Posterior vena cava (tissue), 2 donors: Measurements from ENCODE around the gene NSMCE1. TPM values are rescaled to one million over a fixed set of nuclear protein-coding genes. Genes with fewer than 3 reads are reported as not detected.
"Not testable (repeated sequence)": the region's sequence is repeated elsewhere in the genome, so short reads cannot be mapped to it uniquely, and the experiment has no call there.

ENCODE experiments used
- DNase-seq: peaks from one replicate; pipeline ENCODE4 v3.0.0-alpha.2; 2020; ENCODE audit warnings: low spot score
- intact Hi-C, 2 donors: fragments of 100-400 bp; cut with DNase I; formaldehyde crosslinking; loops; one replicate each; pipeline versions ENCODE4 v1.14.1 to v1.14.2; 2022 to 2023
- total RNA-seq, 2 donors: library from RNA; stranded (reverse); fragmentation: NEBNext Ultra II Directional; extraction: Animal tissue kit (Norgen Biotek cat#: 25700); gene quantifications; one replicate each; pipeline ENCODE4 v1.2.1, GENCODE V29; 2021
- donor health status: DM: yes; HTN: yes; CAD: no.
- donor health status: DM: yes; HTN: yes; CAD: no.

NSMCE1 gene
- total RNA-seq, 2 donors from 2014 or later = 45.3 to 52.0 TPM

GRCh38 chr16:27304881-27305745 lies 36.5 kb upstream of the NSMCE1 start:
- DNase-seq = no peak
- intact Hi-C loops = loop anchor here in 1 of 2 donors (10.0 kb wide), 1 partner anchor 390 kb away; no protein-coding TSS in a partner anchor

- intact Hi-C loops = loop anchor here in 1 of 2 donors (10.0 kb wide), 1 partner anchor 389 kb away; no protein-coding TSS in a partner anchor
- no peak for DNase-seq
These were observed 35.5 kb upstream of the NSMCE1 start for GRCh38 chr16:27304102-27304501.

GRCh38 chr16:27303256-27304100 lies 34.9 kb upstream of the NSMCE1 start:
- no peak for DNase-seq
- intact Hi-C loops = loop anchor here in 1 of 2 donors (1.0 to 10.0 kb wide), 2 partner anchors 32 to 389 kb away; no protein-coding TSS in a partner anchor

- DNase-seq = no peak
- intact Hi-C loops = loop anchor here in 1 of 2 donors (10.0 kb wide), 1 partner anchor 387 kb away; no protein-coding TSS in a partner anchor
These were observed 33.6 kb upstream of the NSMCE1 start for GRCh38 chr16:27302126-27302525.

- no peak for DNase-seq
- intact Hi-C loops = loop anchor here in 1 of 2 donors (10.0 kb wide), 1 partner anchor 387 kb away; no protein-coding TSS in a partner anchor
These were observed 32.8 kb upstream of the NSMCE1 start for GRCh38 chr16:27301236-27301861.

GRCh38 chr16:27298132-27298531 lies 29.6 kb upstream of the NSMCE1 start:
- no peak for DNase-seq
- intact Hi-C loops = no loop called here

- intact Hi-C loops = no loop called here
- no peak for DNase-seq
These were observed 24.8 kb upstream of the NSMCE1 start for GRCh38 chr16:27293343-27293742.

GRCh38 chr16:27291722-27292240 lies 23.2 kb upstream of the NSMCE1 start:
- no peak for DNase-seq
- intact Hi-C loops = no loop called here

- peak; percentile 87 for DNase-seq
- intact Hi-C loops = no loop called here
These were observed 22.5 kb upstream of the NSMCE1 start for GRCh38 chr16:27291106-27291505.

- DNase-seq = no peak
These were observed 22.0 kb upstream of the NSMCE1 start for GRCh38 chr16:27290562-27290961.

GRCh38 chr16:27289669-27290068 lies 21.1 kb upstream of the NSMCE1 start:
- intact Hi-C loops = no loop called here
- no peak for DNase-seq

More at GRCh38 chr16:27290562-27290961, 22.0 kb upstream of the NSMCE1 start:
- intact Hi-C loops = no loop called here

GRCh38 chr16:27288313-27288712 lies 19.7 kb upstream of the NSMCE1 start:
- DNase-seq, intact Hi-C loops: not testable (repeated sequence)

- no peak for DNase-seq
- intact Hi-C loops = no loop called here
These were observed 19.3 kb upstream of the NSMCE1 start for GRCh38 chr16:27287887-27288286.

GRCh38 chr16:27287051-27287811 lies 18.7 kb upstream of the NSMCE1 start:
- no peak for DNase-seq
- intact Hi-C loops = no loop called here

GRCh38 chr16:27286451-27286850 lies 17.9 kb upstream of the NSMCE1 start:
- intact Hi-C loops = no loop called here
- DNase-seq = no peak

GRCh38 chr16:27285676-27286196 lies 17.2 kb upstream of the NSMCE1 start:
- intact Hi-C loops = no loop called here
- DNase-seq = peak; percentile 80

GRCh38 chr16:27284865-27285675 lies 16.5 kb upstream of the NSMCE1 start:
- no peak for DNase-seq
- intact Hi-C loops = no loop called here
